GM21528 (cell line): ENCODE data around the gene NAXD.
"Not testable (repeated sequence)": the region's sequence is repeated elsewhere in the genome, so short reads cannot be mapped to it uniquely, and the experiment has no call there.

Experiments used
- ATAC-seq: cut with Tn5 transposase; IDR thresholded peaks from one replicate; pipeline ENCODE4 v1.9.1; 2021; ENCODE audit warnings: mild to moderate bottlenecking, moderate library complexity; ENCODE audit not compliant: unreplicated experiment, low FRiP score

NAXD gene

GRCh38 chr13:110593430-110594130, 21.8 kb upstream of the NAXD start:
- peak; percentile 80 for ATAC-seq

GRCh38 chr13:110597041-110597689, 18.2 kb upstream of the NAXD start:
- no peak for ATAC-seq

DNA sequence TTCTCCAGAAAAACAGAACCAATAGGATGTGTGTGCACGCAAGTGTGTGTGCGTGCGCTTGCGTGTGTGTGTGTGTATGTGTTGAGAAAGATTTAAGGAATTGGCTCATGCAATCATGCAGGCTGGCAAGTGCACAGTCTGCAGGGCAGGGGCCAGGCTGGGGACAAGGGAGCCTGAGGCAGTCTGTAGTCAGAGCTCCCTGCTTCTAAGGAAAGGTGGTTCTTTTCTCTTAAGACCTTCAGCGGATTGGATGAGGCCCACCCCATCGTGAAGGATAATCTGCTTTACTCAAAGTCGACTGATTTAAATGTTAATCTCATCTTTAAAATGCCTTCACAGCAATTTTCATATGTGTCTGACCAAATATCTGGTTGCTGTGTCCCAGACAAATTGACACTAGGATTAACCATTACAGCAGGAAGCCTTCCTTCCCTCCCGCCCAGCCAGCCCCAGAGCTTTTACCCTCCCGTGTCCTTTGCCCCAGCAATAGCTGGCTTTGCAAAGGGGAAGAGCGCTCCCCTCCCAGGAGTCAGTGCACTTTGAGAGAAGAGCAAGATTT, 15.0 kb upstream of the NAXD start:
- no peak for ATAC-seq

DNA sequence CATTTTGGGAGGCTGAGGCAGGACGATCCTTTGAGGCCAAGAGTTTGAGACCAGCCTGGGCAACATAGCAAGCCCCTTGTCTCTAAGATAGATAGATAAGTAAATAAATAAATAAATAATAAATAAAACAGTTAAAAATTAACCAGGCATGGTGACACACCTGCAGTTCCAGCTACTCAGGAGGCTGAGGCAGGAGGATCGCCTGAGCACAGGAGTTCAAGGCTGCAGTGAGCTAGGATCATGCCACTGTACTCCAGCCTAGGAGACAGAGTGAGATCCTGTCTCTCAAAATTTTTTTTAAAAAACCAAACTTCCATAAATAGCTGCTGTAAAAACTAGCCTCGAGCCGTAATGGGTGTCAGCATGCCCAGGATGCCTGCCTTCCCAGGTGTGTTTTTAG, 14.4 kb upstream of the NAXD start:
- no peak for ATAC-seq

DNA sequence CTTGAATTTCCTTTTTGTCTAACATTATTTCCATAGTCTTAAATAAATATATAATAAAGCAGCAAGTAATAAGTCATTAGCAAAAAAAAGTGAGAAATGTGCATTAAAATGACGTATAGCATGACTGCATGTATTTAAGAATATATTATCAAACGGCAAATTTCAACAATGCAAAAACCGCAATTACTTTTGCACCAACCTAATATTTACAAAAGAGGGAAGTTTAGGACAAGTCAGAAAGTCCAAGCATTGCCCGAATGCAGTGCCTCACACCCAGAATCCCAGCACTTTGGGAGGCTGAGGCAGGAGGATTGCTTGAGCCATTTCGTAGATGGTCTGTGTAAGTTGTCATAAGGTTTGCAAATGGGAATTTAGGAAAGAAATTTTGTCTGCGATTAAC, 10.2 kb upstream of the NAXD start:
- ATAC-seq = no peak

- not testable (repeated sequence) for ATAC-seq
These were observed 9.1 kb upstream of the NAXD start for GRCh38 chr13:110606281-110606680.

- no peak for ATAC-seq
These were observed 7.6 kb upstream of the NAXD start for GRCh38 chr13:110607675-110608224.

DNA sequence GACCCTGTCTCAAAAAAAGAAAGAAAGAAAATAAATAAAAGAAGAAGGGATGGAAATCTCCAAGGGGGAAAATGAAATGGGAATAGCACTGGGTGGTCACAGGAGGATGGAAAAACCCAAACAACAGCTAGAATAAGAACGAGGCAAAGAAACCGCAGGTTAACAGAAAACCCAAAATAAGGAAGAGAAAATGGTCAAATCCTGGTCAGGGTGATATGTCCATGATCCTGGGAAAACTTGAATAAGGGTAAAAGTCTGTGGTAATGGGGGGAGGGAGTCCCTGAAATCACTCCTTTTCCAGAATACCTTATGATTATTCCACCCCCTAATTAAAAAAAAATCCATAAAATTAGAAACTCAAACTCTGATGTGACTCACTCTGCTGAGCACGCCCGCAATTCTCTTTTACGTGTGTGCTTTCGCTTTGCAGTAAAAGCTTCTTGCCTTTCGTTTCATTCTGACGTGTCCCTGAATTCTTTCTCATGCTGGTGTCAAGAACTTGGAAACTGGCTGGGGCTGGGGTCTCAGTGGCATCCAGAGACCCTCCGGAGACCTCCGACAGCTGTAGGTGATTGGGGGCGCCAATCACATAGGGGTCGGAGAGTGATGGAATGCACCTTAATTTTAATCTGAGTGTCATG, 4.3 kb upstream of the NAXD start:
- ATAC-seq = no peak

GRCh38 chr13:110615005-110615321, 382 bp upstream of the NAXD start:
- no peak for ATAC-seq

DNA sequence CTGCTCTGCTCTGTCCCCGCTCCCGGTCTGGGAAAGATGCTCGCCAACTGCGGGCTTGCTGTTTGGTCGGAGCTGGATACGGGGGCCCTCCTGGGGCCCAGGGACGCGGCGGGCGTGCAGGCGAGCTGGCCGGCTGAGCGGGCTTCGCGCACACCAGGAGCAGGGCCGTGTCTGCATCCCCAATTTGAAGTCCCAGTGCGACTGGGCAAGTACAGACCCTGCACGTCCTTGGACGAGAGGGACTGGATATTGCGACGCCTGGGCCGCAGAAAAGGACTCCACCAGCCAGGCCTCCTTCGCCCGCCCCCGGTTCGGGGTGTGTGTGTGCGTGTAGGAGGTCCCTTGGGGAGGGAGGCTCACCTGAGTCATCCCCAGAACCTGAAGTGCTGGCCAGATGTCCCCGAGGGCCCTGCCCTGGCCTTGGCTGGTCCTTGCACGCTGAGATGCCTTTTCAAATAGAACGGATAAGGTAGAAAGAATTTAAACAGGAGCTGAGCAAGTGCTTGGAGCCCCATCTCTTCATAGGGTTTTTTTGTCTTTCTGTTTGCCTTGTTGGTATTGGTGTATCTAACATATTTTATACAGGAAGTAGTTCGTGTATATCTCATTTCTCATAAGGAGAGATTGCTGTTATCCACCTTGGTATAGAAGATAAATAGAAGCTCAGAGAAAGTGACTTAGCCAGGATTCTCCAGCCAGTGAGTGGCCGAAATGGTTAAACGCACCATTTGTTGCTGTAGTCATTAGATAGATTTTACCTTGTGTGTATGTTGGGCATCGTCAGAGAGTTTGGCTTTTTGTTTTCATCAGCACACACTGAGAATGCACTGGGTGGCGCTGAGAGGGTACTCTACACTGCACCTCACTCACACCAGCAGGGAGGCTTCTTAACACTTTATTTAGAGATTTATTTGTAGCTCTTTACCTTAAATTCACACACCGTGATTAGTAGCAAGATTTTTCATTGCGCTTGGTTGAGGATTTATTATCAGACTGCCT, 1.1 kb downstream of the NAXD start:
- ATAC-seq = peak; percentile 43

GRCh38 chr13:110617321-110618072, 2.2 kb downstream of the NAXD start:
- ATAC-seq = no peak

GRCh38 chr13:110618167-110618566, 2.8 kb downstream of the NAXD start:
- ATAC-seq = no peak

GRCh38 chr13:110618780-110619179, 3.4 kb downstream of the NAXD start:
- ATAC-seq = no peak

DNA sequence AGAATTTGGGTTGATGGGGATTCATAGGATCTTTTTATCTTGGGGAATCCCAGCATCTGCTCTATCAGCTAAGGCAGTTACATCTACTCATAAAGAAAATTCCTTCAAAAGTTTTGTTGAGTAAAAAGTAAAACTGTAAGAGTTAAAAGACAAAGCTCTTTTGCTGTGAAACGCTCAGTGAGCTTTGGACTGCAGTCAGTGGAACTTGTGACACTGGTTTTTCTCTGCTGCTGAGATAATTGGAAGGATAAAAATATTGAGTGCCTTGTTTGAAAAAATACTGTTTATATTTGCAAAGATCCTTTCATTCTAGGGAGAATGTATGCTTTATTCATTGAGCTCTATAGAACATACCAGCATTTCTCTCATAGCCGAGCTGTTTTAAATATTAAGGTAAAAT, 5.3 kb downstream of the NAXD start:
- ATAC-seq = no peak

DNA sequence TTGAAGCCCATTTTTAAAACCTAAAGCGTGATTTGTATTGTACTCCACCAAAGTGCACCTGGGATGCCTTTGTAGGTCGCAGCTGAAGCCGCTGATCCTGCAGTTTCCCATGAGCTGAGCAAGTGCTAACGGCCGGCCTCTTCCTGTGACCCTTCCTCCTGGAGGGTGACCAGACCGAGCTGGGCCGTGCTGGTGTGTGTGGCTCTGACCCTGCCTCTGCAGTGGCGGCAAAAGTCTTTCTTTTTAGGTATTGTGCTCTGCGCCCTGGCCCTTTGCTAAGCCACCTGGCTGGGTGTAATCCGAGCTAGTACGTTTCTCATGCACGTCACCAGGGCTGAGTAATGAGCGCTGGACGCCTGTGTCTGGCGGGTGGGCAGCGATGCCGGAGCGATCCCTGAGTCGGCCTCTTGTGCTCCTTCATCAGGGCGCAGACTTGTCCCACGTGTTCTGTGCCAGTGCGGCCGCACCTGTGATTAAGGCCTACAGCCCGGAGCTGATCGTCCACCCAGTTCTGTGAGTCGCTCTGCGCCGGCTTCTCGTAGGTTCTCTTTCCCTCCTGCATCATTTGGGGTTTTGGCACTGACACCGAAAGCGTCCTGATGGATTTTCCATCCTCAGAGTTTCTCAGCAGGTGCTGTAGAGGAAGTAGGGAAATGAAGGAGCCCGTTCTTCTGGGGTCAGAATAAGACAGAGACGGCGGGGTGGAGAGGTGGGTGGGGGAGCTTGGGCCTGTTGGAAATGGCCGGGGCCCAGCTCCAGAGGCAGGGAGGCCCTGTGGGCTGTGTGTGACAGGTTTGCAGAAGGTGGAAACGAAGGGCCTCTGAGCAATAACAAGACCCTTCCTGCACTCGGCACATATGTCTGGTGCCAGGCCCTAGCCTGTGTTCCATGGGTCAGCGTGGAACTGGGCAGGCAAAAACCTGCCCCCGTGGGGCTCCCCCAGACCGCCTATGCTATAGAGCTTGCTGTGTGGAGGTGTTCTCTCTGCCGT, 9.7 kb downstream of the NAXD start:
- ATAC-seq = no peak

GRCh38 chr13:110625771-110626321, 10.5 kb downstream of the NAXD start:
- ATAC-seq = no peak

DNA sequence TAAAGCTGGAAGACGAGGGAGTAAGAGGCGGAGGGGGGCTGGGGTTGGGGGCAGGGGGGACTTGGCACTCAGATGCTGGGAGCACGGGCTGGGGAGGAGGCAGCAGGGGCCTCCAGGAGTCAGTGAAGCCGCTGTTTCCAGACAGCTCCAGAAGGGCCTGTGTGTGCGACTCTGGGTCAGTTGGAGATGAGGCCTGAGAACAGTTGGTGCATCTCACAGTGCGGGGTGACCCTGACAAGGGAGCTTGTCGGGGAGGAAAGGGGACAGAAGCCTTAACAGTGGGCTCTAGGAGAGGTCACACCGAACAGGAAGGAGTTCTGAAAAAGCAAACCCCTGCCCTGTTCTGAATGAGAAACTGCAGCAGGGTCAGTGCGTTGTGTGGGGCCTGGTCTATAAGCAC, 11.2 kb downstream of the NAXD start:
- no peak for ATAC-seq

DNA sequence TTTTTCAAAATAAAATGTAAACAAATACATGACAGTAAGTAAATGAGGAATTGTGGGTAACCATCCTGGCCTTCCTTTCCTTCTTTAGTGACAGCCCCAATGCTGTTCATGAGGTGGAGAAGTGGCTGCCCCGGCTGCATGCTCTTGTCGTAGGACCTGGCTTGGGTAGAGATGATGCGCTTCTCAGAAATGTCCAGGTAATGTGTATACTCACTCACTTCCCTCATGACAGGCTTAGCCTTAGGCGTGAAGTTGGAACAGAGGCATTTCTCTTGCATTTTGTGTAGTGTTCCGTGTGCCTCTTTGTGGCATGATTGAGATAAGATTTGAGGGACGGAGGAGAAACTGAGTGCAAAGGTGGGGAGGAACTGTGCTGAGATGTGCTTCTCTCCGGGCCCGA, 12.0 kb downstream of the NAXD start:
- no peak for ATAC-seq
